GM13977 (cell line): ENCODE results near the gene MYNN.

Source experiments
- DNase-seq: peaks from one replicate; pipeline ENCODE4 v3.0.0; 2012; ENCODE audit warnings: low spot score
- in situ Hi-C: fragments of 300-500 bp; cut with MboI; formaldehyde crosslinking; loops from one replicate; pipeline ENCODE4 v1.12.0; 2022; ENCODE audit warnings: low sequenced_read_pairs, low pct_unique_long_range_greater_than_20kb, mixed read lengths, inconsistent platforms; ENCODE audit not compliant: unreplicated experiment
- TF ChIP-seq, protein P1 (sequence below): IDR thresholded peaks from 2 replicates; pipeline ENCODE4 v1.5.1; 2012; ENCODE audit warnings: mild to moderate bottlenecking, control low read depth; ENCODE audit not compliant: insufficient read depth; ENCODE audit errors: extremely low read depth, missing control alignments

Gene MYNN

GRCh38 chr3:169751875-169752274 lies 21.3 kb upstream of the MYNN start:
- in situ Hi-C loops: no loop called here
- no peak for DNase-seq
- TF ChIP-seq, protein P1, sequence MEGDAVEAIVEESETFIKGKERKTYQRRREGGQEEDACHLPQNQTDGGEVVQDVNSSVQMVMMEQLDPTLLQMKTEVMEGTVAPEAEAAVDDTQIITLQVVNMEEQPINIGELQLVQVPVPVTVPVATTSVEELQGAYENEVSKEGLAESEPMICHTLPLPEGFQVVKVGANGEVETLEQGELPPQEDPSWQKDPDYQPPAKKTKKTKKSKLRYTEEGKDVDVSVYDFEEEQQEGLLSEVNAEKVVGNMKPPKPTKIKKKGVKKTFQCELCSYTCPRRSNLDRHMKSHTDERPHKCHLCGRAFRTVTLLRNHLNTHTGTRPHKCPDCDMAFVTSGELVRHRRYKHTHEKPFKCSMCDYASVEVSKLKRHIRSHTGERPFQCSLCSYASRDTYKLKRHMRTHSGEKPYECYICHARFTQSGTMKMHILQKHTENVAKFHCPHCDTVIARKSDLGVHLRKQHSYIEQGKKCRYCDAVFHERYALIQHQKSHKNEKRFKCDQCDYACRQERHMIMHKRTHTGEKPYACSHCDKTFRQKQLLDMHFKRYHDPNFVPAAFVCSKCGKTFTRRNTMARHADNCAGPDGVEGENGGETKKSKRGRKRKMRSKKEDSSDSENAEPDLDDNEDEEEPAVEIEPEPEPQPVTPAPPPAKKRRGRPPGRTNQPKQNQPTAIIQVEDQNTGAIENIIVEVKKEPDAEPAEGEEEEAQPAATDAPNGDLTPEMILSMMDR: no peak

GRCh38 chr3:169754711-169755110 lies 18.5 kb upstream of the MYNN start:
- in situ Hi-C loops: no loop called here
- no peak for DNase-seq
- TF ChIP-seq, protein P1: no peak

DNA sequence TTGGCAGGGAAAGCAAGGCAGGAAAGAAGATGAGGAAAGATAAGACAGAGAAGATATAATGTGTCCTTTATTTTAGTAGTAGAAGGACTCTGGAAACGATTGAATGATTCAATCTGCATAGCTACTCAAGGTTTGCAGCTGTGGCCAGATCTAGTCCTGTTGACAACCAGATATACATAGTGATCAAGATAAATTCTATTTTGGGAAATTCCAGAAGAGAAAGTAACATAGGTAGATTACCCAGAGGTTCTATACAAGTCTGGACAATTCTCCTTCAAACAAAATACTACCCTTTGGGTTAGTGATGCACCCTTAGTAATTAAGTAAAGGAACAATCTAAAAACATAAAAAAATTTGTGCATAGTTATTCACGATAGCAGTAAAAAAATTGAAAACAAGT lies 17.7 kb upstream of the MYNN start:
- in situ Hi-C loops: no loop called here
- TF ChIP-seq, protein P1: no peak
- DNase-seq: no peak

DNA sequence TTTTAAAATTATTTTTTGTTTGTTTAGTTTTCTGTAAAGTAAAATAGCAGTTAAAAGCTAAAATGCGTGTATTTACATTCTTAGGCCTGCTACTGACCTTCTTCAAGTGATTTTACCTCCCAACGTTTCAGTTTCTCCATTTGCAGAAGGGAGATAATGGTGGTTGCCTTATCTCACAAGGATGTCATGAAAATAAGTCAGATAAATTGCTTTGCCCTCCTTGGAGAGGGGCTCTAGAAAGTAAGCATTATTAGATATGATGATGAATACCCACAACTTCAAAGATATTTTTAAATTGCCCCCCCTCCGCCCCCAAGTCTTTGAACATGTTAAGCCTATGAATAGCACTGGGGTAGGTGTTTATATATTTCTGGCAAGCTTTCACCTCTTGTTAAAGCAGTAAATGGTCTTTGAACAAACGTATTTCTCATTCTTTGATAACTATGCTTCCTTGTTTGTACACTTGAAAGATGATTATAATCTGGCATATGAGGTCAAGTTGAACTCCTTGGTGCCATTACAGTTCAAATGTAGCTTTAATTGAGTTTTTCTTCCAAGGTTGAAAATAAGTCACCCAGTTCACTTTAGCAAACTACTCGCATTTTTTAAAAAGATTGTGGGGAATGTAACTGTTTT lies 14.7 kb upstream of the MYNN start:
- in situ Hi-C loops: no loop called here
- TF ChIP-seq, protein P1: no peak
- no peak for DNase-seq

GRCh38 chr3:169759256-169759655 lies 13.9 kb upstream of the MYNN start:
- in situ Hi-C loops: no loop called here
- no peak for DNase-seq
- TF ChIP-seq, protein P1: no peak

- TF ChIP-seq, protein P1: no peak
- in situ Hi-C loops: no loop called here
- no peak for DNase-seq
These were observed 12.7 kb upstream of the MYNN start for GRCh38 chr3:169760479-169760878.
